ENCODE measurements around the gene COL18A1.

DNA sequence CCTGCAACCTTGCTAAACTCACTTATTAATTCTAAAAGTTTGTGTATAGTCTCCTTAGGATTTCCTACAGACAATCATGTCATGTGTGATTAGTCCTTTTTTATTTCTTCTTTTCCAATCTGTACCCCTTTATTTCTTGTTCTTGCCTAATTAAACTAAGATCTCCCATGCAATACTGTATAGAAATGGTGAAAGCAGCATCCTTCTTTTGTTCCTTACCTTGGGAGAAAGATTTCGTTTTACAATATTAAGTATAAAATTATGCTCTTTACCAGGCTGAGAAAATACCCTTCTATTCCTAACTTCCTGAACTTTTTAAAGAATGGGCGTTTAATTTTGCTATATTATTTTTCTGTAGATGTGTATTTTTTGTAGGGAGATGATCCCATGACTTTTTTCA is 7.6 kb upstream of the COL18A1 start:
- TF ChIP-seq, protein P1, sequence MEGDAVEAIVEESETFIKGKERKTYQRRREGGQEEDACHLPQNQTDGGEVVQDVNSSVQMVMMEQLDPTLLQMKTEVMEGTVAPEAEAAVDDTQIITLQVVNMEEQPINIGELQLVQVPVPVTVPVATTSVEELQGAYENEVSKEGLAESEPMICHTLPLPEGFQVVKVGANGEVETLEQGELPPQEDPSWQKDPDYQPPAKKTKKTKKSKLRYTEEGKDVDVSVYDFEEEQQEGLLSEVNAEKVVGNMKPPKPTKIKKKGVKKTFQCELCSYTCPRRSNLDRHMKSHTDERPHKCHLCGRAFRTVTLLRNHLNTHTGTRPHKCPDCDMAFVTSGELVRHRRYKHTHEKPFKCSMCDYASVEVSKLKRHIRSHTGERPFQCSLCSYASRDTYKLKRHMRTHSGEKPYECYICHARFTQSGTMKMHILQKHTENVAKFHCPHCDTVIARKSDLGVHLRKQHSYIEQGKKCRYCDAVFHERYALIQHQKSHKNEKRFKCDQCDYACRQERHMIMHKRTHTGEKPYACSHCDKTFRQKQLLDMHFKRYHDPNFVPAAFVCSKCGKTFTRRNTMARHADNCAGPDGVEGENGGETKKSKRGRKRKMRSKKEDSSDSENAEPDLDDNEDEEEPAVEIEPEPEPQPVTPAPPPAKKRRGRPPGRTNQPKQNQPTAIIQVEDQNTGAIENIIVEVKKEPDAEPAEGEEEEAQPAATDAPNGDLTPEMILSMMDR (IDR thresholded peaks at IDR 0.05; ENCODE audit: borderline replicate concordance, extremely low read depth, low read length, poor library complexity, severe bottlenecking), result no peak
- no peak for TF ChIP-seq EZH2 (IDR thresholded peaks at IDR 0.05; ENCODE audit: borderline replicate concordance, low read depth, low read length, severe bottlenecking)
